NCI-H2227 (cell line): Measurements from ENCODE around the gene SCN11A.

Experiments used
- DNase-seq: peaks from one replicate; lab custom pipeline; 2025; ENCODE audit not compliant: unreplicated experiment; lab: John Stamatoyannopoulos, UW

The SCN11A gene

DNA sequence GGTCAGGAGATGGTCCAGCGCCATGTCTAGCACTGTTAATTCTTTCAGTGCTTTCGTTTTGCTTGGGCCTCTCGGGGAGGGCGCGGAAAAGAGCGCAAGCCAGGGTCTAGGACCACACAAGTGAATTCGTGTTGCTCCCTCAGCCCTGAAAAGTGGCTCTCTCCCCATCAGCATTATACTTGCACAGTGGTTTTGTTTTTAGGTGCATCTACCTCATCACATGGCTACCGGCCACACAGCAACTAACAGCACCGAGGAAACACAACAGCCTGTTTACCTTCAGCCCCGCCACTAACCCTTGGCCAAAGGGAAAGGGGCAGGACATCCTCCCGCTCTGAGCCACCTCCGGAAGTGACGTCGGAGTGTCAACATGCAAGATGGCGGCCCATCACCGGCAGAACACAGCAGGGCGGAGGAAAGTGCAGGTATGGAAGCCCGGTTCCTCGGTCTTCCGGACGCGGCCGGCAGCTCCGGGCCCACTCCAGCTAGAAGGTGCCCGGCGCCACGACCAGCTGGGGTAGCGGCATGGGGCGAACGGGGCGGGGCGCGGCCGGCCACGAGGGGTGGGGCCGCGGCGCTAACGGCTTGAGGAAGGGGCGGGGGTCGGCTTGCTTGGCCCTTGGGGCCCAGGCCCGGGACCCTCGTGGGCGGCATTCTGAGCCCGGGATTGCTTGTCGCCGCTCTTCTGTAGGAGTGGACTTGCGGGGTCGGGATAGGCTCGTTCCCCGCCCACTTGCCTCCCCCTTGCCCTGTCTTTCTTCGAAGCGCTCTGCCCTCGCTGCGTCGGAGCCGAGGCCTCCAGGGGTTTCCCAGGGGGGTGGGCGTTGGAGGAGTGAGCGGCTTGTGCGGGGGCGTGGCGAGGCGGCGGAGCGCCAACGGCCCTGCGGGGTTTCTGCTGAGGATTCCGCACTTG is at the start of gene SCN11A, which contains the start of gene WDR48:
SCN11A (minus strand) TSS at position 296 of the 913 bp plus-strand sequence. CDS start 101,582 bp downstream, outside the sequence.
WDR48 (plus strand) TSS at position 368 of the 913 bp plus-strand sequence; CDS start at position 378, 10 bp downstream.
- DNase-seq: peak; percentile 91

DNA sequence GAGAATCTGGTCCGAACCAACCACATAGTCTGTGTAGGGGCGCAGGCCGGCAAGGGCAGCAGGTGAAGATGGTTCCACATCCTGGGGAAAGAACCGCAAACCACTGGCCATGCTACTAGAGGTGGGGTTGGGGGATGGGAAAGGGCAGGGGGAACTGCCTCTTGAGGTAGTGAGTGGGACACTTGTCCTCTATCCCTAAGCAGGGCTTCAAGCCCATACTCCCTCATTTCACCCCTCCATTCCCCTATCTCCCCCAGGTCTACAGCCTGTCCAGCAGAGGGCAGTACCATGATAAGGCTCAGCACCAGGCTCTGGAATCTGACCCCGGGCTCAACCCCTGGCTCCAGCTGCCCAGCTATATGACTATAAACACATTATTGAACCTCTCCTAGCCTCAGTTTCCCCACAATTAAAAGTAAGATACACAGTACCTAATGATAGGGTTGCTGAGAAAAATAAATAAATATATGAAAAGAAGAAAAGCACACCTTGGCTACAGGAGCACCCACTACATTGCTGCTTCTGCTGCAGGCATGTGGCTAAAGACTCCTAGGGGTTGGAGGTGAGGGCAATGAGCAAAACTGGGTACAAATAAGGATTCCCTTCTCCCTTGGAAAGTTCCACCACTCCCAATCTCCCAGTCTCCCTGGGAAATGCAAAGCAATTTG is 49.4 kb upstream of the SCN11A start:
- DNase-seq: peak; percentile 2

DNA sequence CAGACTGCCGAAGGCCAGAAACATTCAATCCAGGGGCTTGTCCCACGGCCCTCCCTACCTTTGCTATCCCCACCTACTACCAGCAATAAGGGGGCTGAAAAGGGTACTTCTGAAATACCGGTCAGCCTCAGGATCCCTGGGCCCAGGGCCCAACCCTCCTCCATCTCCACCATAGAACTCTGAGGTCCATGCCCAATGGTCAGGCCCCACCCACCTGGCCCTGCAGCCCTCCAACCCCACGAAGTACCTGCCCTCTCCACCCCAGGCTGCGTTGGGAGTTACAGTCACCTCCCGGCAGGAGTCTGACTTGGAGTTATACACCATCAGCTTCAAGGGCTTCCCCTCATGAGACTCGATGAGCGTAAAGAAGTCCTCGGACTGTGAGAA is 48.7 kb upstream of the SCN11A start:
- no peak for DNase-seq

DNA sequence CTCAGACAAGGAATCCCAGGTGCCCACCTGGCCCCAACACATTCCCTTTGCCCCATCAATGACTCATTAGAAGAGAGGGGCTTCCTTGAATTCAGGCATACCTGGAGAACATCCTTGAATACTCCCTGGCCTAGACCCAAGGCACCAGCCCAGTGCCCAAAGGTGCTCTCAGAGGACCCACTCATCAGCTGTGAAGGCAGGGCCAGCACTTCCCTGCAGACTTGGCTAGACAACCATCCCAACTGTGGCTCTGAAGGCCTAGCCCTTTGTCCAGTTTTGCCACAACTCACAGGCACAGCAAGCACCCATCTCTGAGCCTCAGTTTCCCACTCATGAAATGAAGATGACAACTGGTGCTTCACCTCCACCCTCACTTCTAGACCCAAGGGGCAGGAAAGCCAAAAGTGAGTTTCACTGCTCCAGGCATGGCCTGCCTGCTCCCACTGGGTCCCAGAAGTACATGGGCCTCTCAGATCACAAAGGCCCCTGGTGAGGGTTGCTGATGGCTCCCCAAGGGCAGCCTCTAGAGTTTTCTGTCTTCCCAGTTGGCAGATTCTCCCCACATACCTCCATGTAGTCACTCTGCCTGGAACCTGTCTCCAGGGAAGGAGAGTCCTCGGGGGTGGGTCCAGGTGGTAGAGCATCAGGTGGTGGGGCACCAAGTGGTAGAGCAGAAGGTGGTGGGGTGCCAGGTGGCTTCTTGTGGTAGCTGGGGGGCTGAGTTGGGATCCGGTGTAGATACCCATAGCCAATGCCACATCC is 48.2 kb upstream of the SCN11A start:
- no peak for DNase-seq

DNA sequence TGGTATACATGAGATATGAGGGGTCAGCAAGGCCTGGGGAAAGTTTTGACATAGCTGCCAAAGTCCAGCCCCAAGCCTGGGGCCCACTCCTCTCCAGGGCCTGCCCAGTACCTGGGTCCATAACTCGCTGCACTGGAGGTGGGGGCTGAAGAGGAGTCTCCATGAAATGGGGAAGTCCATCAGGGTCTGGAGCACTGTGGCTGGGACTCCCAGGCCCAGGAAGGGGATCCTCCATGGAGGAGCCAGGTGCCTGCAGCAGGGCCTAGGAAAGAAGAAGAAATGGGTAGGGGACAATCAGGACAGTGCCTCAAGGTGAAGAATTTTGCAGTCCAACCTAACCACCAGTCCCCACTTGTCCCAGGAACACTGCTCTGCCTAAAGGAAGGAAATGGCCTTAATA is 47.5 kb upstream of the SCN11A start:
- DNase-seq: no peak

DNA sequence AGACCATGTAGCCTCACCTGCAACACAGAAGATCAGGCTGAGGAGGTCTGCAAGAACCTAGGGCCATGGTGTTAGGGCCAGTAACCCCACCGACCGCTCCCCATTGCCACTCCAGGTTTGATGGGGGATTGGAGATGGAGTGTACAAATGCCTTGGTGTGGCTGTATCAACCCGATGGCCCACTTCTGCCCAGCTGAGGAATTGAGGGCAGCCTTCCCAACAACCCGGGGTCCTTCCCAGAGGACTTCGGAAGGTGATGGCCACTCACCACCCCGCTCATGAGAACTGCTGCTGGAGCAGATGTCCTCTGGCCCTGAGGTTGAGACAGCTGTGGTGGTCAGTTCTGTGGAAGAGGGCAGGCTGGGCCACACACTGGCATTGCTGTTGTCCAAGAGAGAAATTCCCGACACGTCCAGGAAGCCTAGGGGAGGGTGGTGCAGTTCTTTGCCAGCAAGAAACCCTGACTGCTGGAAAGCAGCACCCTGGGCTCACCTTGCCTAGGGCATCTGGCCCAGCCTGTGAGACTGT is 46.8 kb upstream of the SCN11A start:
- DNase-seq: no peak

DNA sequence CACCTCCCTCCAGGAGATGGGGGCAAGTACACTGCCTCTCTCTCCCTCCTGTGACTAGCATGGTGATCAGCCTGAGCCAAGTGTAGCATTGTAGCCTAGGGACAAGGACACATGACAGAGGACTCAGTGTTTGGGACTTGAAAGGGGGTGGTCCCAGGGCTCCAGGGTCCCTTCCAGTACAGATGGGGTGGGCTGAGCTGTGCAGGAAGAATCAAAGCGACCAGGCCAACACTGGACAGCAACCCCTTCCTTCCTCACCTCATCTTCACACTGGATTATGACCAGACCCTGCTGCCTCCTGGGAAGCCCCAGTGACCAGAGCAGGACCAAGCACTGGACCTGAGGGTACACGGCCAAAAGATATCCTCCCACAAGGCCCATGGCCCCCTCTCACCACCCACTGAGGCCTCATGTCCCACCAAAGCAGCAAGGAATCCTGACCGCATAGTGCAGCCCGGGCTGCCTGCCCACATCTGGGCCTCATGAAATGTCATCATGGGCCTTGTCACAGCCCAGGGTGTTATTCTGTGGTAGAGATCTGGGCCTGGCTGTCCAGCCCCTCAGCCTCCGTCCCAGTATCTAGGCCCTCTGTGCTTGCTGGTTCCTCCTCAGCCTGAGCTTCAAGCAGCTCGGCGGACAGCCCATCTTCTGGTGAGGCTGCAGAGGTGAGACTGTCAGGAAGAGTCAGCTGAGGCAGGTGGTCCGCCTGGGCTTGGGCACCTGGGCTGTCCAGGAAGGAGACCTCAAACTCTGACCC is 46.1 kb upstream of the SCN11A start:
- no peak for DNase-seq

DNA sequence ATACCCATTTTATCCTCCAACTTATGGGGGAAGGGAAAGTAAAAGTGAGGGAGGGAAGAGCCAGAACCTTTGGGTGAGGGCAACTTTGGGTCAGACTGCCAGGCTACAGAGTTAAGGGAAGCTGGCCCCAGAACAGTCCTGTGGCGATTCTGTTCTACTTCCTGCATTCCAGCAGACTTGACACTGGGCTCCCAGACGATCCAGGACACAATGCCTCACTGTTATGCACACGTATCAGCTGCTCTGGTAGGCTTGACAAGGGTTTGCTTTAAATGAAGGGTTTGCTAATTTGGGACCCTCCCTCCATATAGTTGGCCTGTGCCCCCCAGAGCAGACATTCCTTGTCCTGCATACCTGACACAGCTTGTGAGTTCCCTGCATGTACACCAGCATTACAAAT is 45.0 kb upstream of the SCN11A start:
- no peak for DNase-seq

DNA sequence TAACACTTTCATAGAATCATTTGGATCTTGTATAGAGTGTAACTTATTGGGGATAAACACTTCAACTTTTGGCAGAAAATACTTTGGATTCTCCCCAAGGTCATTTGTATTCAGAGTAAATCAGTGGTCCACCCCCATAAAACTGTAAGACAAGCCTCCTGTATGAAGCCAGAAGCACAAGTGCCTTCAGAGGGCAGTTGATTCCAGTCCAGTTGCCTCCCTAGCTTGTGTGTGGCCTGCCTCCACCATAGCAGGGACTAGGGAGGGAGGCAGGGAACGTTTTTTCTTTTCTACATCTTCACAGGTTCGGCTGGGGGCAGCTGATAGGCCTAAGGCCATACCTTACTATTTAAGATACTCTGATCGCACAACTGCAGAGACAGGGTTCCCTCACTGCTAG is 44.0 kb upstream of the SCN11A start:
- DNase-seq: no peak

DNA sequence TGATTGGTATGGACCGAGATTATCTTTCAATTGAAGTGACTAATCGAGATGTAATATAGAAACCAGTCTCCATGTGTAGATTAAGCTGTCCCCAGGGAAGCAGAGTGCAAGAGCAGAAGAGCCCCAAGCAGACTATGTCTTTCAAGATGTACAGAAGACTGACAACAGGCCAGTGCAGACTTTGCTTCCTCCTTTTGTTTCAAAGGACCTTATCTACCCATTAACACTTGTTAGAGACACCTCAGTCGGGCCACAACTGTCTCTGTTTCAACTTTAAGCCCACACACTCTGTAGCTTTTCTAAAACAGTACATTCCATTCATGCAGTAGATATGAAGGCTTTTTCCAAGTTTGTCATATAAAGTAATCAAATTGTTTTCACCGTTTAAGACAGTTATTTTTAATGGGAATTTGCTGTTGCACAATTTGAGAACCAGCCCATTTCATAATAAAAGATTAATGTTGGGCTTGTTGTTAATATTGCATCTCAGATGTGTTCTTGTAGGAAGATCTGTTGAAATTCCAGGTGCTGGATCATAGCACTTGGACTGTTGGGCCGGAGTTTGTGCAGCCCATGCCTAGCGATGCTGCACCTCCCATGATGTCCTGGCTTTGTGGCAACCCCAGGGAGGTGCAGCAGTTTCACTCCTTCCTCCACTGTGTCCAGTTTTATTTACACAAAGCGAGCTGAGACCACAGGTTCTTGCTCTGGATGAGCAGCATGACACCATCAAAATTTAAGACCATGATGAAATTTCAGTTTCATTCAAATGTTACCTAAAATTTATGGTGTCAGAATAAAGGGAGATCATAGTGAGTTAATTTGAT is 43.3 kb upstream of the SCN11A start:
- no peak for DNase-seq

DNA sequence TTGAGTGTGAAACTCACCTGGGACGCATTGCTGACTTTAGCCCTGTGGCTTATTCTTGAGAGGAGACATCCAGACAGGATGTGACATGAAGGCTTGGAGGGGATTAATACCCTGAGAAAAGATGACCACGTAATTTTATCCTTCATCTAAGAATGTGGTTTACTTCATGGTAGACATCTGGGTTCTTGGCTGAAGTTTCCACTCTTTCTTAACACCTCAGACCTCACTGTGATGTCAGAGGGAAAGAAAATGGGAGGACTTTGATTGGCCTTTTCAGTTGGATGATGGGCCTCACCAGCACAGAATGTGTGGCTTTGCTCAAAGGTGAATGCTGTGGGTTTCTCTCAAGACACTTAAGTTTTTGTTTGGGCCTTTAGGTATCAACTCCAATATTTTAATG is 39.2 kb upstream of the SCN11A start:
- DNase-seq: no peak

DNA sequence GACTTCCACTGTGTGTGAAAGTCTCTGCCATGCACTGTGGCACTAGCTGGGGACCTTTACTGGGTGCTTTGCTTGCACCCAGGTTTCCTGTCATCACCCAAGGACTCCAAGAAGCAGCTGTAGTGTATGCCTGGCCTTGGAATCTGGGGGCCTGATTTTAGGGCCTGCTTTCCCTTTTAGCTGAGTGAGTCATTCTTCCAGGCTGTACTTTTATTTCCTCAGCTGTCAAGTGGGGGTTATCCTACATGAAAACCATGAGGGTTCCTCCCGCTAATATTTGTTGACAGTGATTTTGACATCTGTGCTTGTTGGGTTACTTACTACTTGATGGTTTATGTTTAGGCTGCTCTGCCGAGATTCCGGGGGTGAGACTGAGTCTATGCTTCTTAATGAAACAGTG is 37.1 kb upstream of the SCN11A start:
- DNase-seq: no peak

DNA sequence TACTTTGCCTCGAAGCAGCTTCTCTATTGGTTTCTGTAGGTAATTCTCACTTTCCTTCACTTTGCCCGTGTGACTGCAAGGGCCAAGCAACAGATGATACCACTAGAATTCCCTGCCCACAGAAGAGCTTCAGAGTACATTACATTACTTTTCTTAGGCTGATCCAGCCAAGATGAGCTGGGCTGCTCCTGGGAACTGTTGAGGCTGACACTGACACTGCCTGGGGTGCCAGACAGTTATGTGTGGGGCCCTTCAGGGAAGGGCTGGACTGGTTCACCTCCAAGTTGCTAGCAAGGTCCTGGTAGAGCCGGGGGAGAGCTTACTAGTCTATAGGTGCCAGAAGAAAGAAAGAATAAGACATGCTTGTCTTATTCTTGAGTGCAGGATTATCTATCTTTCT is 36.7 kb upstream of the SCN11A start:
- no peak for DNase-seq

DNA sequence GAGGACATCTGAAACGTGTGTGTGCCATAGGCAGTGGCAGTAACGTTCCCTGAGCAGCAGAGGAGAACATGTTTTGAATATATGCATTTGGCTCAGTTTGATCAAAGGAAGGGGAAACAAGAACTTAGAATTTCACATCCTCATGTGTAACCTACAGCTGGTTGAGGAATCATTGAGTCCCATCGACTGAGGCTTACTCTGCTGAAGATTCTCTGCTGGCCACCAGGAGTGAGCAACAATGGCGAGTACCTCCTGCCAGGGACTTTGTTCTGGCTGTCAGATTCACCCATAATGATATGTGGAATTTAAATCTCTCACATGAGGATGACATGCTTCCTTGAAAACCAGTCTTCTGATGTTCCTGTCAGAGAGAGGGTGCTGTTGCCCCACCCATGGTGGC is 34.4 kb upstream of the SCN11A start:
- DNase-seq: no peak

DNA sequence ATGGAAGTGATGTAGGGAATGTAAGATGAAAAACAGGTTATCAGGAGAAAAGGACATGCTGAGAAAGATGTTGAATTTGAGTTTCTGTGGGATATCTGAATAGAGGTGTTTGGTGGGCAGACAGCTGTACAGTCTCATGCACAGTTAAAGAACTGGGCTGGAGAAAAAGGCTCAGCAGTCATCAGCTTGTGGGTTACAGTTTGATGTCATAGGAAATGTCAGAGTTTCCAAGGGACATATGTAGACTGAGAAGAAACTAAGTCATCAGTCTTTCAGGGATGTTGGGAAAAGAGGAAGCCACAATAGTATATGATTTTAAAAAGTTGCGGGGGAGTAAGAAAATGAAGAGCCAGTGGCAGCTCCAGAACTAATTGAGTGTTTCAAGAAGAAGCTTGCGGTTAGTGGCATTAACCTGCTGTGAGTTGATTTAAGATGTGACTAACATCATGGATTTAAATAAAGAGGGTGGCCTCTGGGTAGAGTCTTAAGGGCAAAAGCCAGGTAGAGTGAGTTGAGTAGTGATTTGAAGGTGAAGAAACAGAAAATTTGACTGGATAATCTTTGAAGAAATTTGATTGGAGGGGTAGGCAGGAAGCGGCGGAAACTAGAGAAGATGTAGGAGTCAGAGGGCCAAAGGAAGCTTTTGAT is 31.0 kb upstream of the SCN11A start:
- DNase-seq: no peak

DNA sequence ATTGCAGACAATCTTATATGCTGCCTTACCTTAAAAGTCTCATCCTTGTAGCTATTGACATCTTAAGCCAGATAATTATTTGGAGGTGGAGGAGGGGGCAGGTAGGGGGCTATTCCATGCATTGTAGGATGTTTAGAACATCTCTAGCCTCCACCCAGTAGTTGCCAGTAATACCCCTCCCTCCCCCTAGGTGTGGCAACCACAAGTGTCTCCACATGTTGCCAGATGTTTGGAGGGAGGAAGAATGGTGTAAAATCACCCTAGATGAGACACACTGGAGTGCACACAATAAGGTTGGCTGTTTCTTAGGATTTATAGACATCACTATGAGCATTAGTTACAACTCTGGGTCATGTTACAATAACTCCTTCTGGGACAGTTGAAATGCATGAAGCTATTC is 28.3 kb upstream of the SCN11A start:
- no peak for DNase-seq

DNA sequence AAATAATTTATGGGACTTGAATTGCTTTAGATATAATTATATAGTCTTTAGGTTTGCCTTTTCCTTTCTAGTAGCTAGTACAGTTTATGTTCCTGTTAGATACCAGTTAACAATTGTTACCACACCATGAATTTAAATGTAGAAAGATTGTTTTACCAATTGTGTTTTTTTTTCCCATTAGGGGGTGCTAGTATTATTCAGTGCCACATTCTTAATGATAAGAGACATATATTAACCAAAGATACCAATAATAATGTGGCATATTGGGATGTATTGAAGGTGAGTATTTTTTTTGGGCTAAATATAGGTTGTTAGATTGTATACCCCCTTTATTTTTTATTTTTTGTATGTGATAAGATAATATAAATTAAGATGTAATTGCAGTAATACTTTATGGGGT is 27.8 kb upstream of the SCN11A start:
- DNase-seq: no peak

DNA sequence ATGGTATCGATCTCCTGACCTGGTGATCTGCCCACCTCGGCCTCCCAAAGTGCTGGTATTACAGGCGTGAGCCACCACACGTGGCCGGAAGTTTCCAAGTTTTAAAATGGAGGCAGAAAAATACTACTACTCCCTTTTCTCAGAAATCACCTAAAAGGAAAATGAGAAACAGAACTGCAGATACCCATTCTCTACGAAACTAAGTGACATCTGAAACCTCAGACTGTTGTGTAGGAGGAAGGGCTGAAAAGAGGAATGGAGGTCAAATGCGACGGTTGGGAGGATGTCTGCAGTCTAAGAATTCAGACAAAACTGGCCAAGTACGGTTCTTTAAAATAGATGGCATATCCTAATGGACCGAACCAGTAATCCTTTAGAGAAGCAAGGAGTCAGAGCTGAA is 24.2 kb upstream of the SCN11A start:
- DNase-seq: no peak

DNA sequence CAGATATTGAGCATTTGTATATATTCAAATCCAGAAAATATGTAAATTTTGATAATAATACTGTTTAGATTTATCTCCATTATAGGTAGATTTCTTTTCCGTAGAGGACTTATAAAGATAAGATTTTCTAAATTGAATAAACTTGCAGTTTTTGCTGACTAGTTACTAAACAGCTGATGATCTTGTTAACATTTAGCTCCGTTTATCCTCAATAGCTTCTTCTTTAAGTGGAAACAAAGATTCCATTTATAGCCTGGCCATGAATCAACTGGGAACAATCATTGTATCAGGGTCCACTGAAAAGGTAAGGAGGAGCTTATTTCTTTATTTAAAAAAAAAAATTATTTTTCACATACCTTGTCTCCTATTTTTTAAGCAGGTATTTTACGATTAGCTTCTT is 16.8 kb upstream of the SCN11A start:
- DNase-seq: no peak
